GM23338 (cell line): ENCODE data around the gene KRT38. TPM values are rescaled to one million over a fixed set of nuclear protein-coding genes. Genes with fewer than 3 reads are reported as not detected.
"Not testable (repeated sequence)": the region's sequence is repeated elsewhere in the genome, so short reads cannot be mapped to it uniquely, and the experiment has no call there.

Source experiments
- ATAC-seq: fragments of 200-7000 bp; cut with Tn5 transposase; 3 replicates; pipeline ENCODE4 v1.9.1; 2020
- DNase-seq: peaks from one replicate; pipeline ENCODE4 v3.0.0-alpha.2; 2015; ENCODE audit warnings: low spot score
- H2AFZ ChIP-seq: fragments of 200-600 bp; sonication (generic); 2 replicates; pipeline ENCODE4 v1.8.0; 2016; ENCODE audit warnings: antibody characterized with exemption, mild to moderate bottlenecking, moderate library complexity
- H3F3A ChIP-seq: fragments of 200-600 bp; sonication (generic); replicated peaks from 2 replicates; pipeline ENCODE4 v1.8.0; 2017; ENCODE audit warnings: antibody characterized with exemption, mixed run types, low read depth
- H3K27ac ChIP-seq: fragments of 200-600 bp; sonication (generic); 2 replicates; pipeline ENCODE4 v1.6.1; 2016; ENCODE audit warnings: low read depth
- H3K27me3 ChIP-seq: fragments of 200-600 bp; sonication (generic); 2 replicates; pipeline ENCODE4 v1.8.0; 2016; ENCODE audit warnings: mild to moderate bottlenecking, mixed run types, moderate library complexity; ENCODE audit not compliant: insufficient read depth
- H3K36me3 ChIP-seq: fragments of 200-600 bp; sonication (generic); 2 replicates; pipeline ENCODE4 v1.8.0; 2016; ENCODE audit warnings: mild to moderate bottlenecking; ENCODE audit not compliant: insufficient read depth
- H3K4me1 ChIP-seq: fragments of 200-600 bp; sonication (generic); 2 replicates; pipeline ENCODE4 v1.8.0; 2016; ENCODE audit warnings: mild to moderate bottlenecking, moderate library complexity; ENCODE audit not compliant: insufficient read depth
- H3K4me2 ChIP-seq: fragments of 200-600 bp; sonication (generic); 2 replicates; pipeline ENCODE4 v1.7.1; 2017; ENCODE audit warnings: mixed run types
- H3K4me3 ChIP-seq: fragments of 200-600 bp; sonication (generic); 2 replicates; pipeline ENCODE4 v1.6.1; 2016; ENCODE audit warnings: mixed run types
- H3K79me2 ChIP-seq: fragments of 200-600 bp; sonication (generic); replicated peaks from 2 replicates; pipeline ENCODE4 v1.8.0; 2017; ENCODE audit warnings: mild to moderate bottlenecking; ENCODE audit not compliant: insufficient read depth
- H3K9me2 ChIP-seq: fragments of 200-600 bp; sonication (generic); 2 replicates; pipeline ENCODE4 v1.8.0; 2017; ENCODE audit not compliant: insufficient read depth
- H4K20me1 ChIP-seq: fragments of 200-600 bp; sonication (generic); replicated peaks from 2 replicates; pipeline ENCODE4 v1.8.0; 2017; ENCODE audit warnings: mild to moderate bottlenecking; ENCODE audit not compliant: insufficient read depth
- H3K27ac Mint-ChIP-seq: 2 replicates; pipeline ENCODE4 v1.8.0; 2020; ENCODE audit warnings: inconsistent platforms, mild to moderate bottlenecking, moderate library complexity, mixed read lengths
- H3K27me3 Mint-ChIP-seq: 3 replicates; pipeline ENCODE4 v1.8.0; 2022; ENCODE audit warnings: low read depth, mild to moderate bottlenecking, moderate library complexity, mixed read lengths, inconsistent platforms; ENCODE audit not compliant: insufficient read depth, poor library complexity
- H3K36me3 Mint-ChIP-seq: 3 replicates; pipeline ENCODE4 v1.8.0; 2021; ENCODE audit warnings: low read depth, mild to moderate bottlenecking, inconsistent platforms, moderate library complexity, mixed read lengths
- H3K4me1 Mint-ChIP-seq: 3 replicates; pipeline ENCODE4 v1.8.0; 2020; ENCODE audit warnings: mild to moderate bottlenecking, inconsistent platforms, mixed read lengths
- H3K4me3 Mint-ChIP-seq: 3 replicates; pipeline ENCODE4 v1.8.0; 2021; ENCODE audit warnings: moderate library complexity, mild to moderate bottlenecking, inconsistent platforms, mixed read lengths
- H3K9me3 Mint-ChIP-seq: 3 replicates; pipeline ENCODE4 v1.8.0; 2020; ENCODE audit warnings: moderate library complexity, mild to moderate bottlenecking, inconsistent platforms, mixed read lengths
- CTCF ChIP-seq, 2 experiments: fragments of 200-600 bp in 1 of 2; sonication (generic) in 1 of 2; conservative IDR thresholded peaks; 2 replicates each; pipeline versions ENCODE4 v1.5.1 to v1.6.1; 2016 to 2017; ENCODE audit warnings: antibody characterized with exemption in 2 of 2, low read depth in 2 of 2, mild to moderate bottlenecking in 2 of 2, moderate library complexity in 1 of 2
- JUNB ChIP-seq: IDR thresholded peaks from one replicate; pipeline ENCODE4 v1.6.1; 2016; ENCODE audit warnings: antibody characterized with exemption; ENCODE audit not compliant: unreplicated experiment
- NANOG ChIP-seq: IDR thresholded peaks from 2 replicates; pipeline ENCODE4 v1.6.1; 2016; ENCODE audit warnings: antibody characterized with exemption, borderline replicate concordance
- REST ChIP-seq: IDR thresholded peaks from one replicate; pipeline ENCODE4 v1.6.1; 2018; ENCODE audit warnings: antibody characterized with exemption; ENCODE audit not compliant: unreplicated experiment
- ZNF114 ChIP-seq: fragments of 250-450 bp; sonication (Bioruptor Pico); IDR thresholded peaks from 2 replicates; pipeline ENCODE4 v1.5.0; 2020; ENCODE audit warnings: mild to moderate bottlenecking, moderate library complexity
- ZNF331 ChIP-seq: fragments of 250-450 bp; sonication (Bioruptor Pico); IDR thresholded peaks from 2 replicates; pipeline ENCODE4 v1.5.0; 2020; ENCODE audit warnings: low read depth, mild to moderate bottlenecking, moderate library complexity
- ZNF462 ChIP-seq: fragments of 250-450 bp; sonication (Bioruptor Pico); IDR thresholded peaks from 2 replicates; pipeline ENCODE4 v1.5.0; 2020; ENCODE audit warnings: mild to moderate bottlenecking, moderate library complexity
- polyA plus RNA-seq: library from polyadenylated mRNA; unstranded; fragments of >200 nt; fragmentation: Nextera tagmentation; extraction: Ambion mirVana; gene quantifications from 2 replicates; pipeline ENCODE4 v1.2.1, GENCODE V29; 2016
- total RNA-seq: library from RNA; depleted of rRNA; stranded (reverse); fragments of >200 nt; shearing (Covaris generic); gene quantifications from 2 replicates; pipeline ENCODE4 v1.2.3, GENCODE V29; 2014

Gene KRT38
- total and polyA plus RNA-seq, 2 experiments from 2014 or later: not detected

DNA sequence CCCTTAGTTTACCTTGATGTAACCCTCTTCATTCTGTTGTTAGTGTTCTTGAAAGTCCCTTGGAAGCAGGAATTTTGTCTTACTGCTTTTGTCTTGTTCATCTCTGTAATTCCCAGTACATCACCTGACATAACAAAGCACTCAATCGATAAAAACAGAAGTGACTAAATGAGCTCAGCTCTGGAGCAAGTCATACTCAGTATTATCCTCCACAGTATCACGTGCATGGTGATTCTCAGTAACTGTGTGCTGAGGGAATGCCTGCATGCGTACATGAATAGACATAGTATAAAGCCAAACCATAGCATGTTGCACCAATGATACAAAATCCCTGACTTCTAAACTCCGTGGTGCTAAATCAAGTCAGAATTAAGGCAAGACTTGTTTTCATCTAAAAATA is 7.2 kb downstream of the KRT38 start (continued):
- TF ChIP-seq ZNF462 (CRISPR knock-in tag) (no peak), CTCF (conservative IDR thresholded peaks at IDR 0.05; ENCODE audit: low read depth in 2 of 2) (no peak)

DNA sequence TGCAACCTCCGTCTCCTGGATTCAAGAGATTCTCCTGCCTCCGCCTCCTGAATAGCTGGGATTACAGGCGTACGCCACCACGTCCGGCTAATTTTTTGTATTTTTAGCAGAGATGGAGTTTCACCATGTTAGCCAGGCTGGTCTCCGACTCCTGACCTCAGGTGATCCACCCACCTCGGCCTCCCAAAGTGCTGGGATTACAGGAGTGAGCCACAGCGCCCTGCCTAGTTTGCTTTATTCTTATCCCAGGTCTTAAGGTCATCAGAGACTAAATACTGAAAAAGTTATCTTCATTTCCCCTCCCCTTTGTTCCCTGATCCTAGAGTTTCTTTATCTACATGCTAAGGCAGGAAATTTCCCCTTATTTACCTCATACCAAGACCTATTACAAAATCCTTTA is 10.4 kb downstream of the KRT38 start:
- H3K36me3 Mint-ChIP-seq, H3K9me2 ChIP-seq, H3K4me3 Mint-ChIP-seq, H3K4me1 Mint-ChIP-seq, DNase-seq, H3K4me1 ChIP-seq, H3K9me3 Mint-ChIP-seq, H3K27ac ChIP-seq, ATAC-seq, H3K27me3 ChIP-seq, H3K4me3 ChIP-seq, H3K36me3 ChIP-seq, H4K20me1 ChIP-seq, H3K27me3 Mint-ChIP-seq, H3K79me2 ChIP-seq, H2AFZ ChIP-seq, H3K4me2 ChIP-seq, H3K27ac Mint-ChIP-seq, H3F3A ChIP-seq: not testable (repeated sequence)

DNA sequence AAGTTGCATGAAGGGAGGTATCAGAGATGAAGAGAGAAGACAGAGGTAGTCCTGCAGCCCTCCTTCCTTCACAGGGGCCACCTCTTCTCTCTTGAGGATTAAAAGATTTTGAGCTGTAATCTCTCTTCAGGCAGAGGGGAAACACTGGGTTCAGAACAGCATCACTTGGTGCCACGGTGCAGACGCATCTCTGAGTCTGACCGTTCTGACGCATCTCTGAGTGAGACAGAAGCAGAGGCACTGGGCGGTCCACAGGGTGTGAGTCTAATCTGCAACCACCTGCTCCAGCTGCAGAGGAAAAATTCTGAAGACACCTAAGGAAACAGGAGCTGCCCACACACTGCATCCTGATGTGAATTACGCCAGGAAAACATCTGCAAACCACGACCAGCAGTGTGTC is 11.1 kb downstream of the KRT38 start:
- H3K36me3 Mint-ChIP-seq: no peaks in the 10 kb centered on the region
- no peaks in the 10 kb centered on the region for H4K20me1 ChIP-seq
- no peaks in the 10 kb centered on the region for H3K27me3 ChIP-seq
- no peak overlapping the region for H3K27ac ChIP-seq
- peaks cover 5% of the 10 kb centered on the region; the same call in 1 of the 2 replicates for H3K4me1 ChIP-seq
- H2AFZ ChIP-seq: no peak overlapping the region
- peaks cover 7% of the 10 kb centered on the region; the same call in 2 of the 3 replicates for H3K4me1 Mint-ChIP-seq
- H3K9me2 ChIP-seq: no peaks in the 10 kb centered on the region
- H3F3A ChIP-seq: no peaks in the 10 kb centered on the region
- H3K4me3 Mint-ChIP-seq: no peak overlapping the region
- DNase-seq (no peak), ATAC-seq (no peak)
- no peak overlapping the region for H3K27ac Mint-ChIP-seq
- H3K36me3 ChIP-seq: no peaks in the 10 kb centered on the region; the same call in 1 of the 2 replicates
- no peaks in the 10 kb centered on the region for H3K27me3 Mint-ChIP-seq
- H3K4me3 ChIP-seq: no peak overlapping the region
- no peaks in the 10 kb centered on the region for H3K9me3 Mint-ChIP-seq
- no peak overlapping the region for H3K4me2 ChIP-seq
- no peaks in the 10 kb centered on the region for H3K79me2 ChIP-seq
- TF ChIP-seq NANOG (no peak), ZNF114 (CRISPR knock-in tag) (no peak), REST (no peak), JUNB (no peak), ZNF331 (CRISPR knock-in tag) (no peak)
